HEK293T (cell line): ENCODE results near the gene GDF2.

ENCODE experiments used
- ARNT ChIP-seq: fragments of 450-650 bp; IDR thresholded peaks from 2 replicates; pipeline ENCODE4 v1.6.1; 2017; ENCODE audit warnings: mild to moderate bottlenecking
- BHLHE40 ChIP-seq: fragments of 450-650 bp; IDR thresholded peaks from 2 replicates; pipeline ENCODE4 v1.6.1; 2016; ENCODE audit warnings: mild to moderate bottlenecking, moderate library complexity, borderline replicate concordance
- FOXK2 ChIP-seq: fragments of 450-650 bp; IDR thresholded peaks from 2 replicates; pipeline ENCODE4 v1.6.1; 2016; ENCODE audit warnings: mild to moderate bottlenecking
- FOXM1 ChIP-seq: fragments of 450-650 bp; IDR thresholded peaks from 2 replicates; pipeline ENCODE4 v1.6.1; 2017; ENCODE audit warnings: mild to moderate bottlenecking, borderline replicate concordance
- HDGF ChIP-seq: fragments of 450-650 bp; IDR thresholded peaks from 2 replicates; pipeline ENCODE4 v1.6.1; 2017; ENCODE audit warnings: antibody characterized with exemption, borderline replicate concordance
- L3MBTL2 ChIP-seq: fragments of 450-650 bp; conservative IDR thresholded peaks from 2 replicates; pipeline ENCODE4 v1.6.1; 2016; ENCODE audit warnings: mild to moderate bottlenecking
- SP1 ChIP-seq: fragments of 450-650 bp; IDR thresholded peaks from 2 replicates; pipeline ENCODE4 v1.6.1; 2017
- TARDBP ChIP-seq: fragments of 450-650 bp; IDR thresholded peaks from 2 replicates; pipeline ENCODE4 v1.6.1; 2016
- ZNF384 ChIP-seq: fragments of 450-650 bp; IDR thresholded peaks from 2 replicates; pipeline ENCODE4 v1.6.1; 2016
- TF ChIP-seq, protein P1 (sequence below): fragments of 450-650 bp; IDR thresholded peaks from 2 replicates; pipeline ENCODE4 v1.6.1; 2016

GRCh38 chr10:47364366-47364765, 42.1 kb downstream of the GDF2 start:
- TF ChIP-seq L3MBTL2 (no peak), ZNF384 (no peak), FOXM1 (no peak), TARDBP (no peak), ARNT (no peak), SP1 (no peak), BHLHE40 (no peak), HDGF (no peak), FOXK2 (no peak)
- TF ChIP-seq, protein P1, sequence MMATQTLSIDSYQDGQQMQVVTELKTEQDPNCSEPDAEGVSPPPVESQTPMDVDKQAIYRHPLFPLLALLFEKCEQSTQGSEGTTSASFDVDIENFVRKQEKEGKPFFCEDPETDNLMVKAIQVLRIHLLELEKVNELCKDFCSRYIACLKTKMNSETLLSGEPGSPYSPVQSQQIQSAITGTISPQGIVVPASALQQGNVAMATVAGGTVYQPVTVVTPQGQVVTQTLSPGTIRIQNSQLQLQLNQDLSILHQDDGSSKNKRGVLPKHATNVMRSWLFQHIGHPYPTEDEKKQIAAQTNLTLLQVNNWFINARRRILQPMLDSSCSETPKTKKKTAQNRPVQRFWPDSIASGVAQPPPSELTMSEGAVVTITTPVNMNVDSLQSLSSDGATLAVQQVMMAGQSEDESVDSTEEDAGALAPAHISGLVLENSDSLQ = no peak
